GM12891 (cell line): Measurements from ENCODE around the gene PLIN4.

Experiments
- POLR2A ChIP-seq: IDR thresholded peaks from 2 replicates; pipeline ENCODE4 v1.6.1; 2011; ENCODE audit warnings: low read depth, low read length, control low read depth
- POLR2AphosphoS5 ChIP-seq: IDR thresholded peaks from 2 replicates; pipeline ENCODE4 v1.6.1; 2011; ENCODE audit warnings: low read depth, low read length, control low read depth
- TAF1 ChIP-seq: IDR thresholded peaks from 2 replicates; pipeline ENCODE4 v1.6.1; 2011; ENCODE audit warnings: low read depth, low read length, control low read depth

GRCh38 chr19:4538601-4538954, 20.3 kb upstream of the PLIN4 start:
- TF ChIP-seq POLR2A (no peak), POLR2AphosphoS5 (no peak), TAF1 (no peak)
